ENCODE measurements around the gene RUNDC3A.
A peak's percentile ranks its signal among the peaks of the same experiment; 100 is the strongest.

RUNDC3A gene

GRCh38 chr17:44308320-44308818 is at the start of gene RUNDC3A:
Gene RUNDC3A (plus strand): TSS chr17:44308601. CDS start chr17:44308833, 232 bp downstream.
- peak; percentile 89 for DNase-seq

- DNase-seq: no peak
Measured at GRCh38 chr17:44258811-44259351, 49.5 kb upstream of the RUNDC3A start.

- DNase-seq: no peak
Measured at GRCh38 chr17:44260296-44260695, 48.1 kb upstream of the RUNDC3A start.

- no peak for DNase-seq
Measured at GRCh38 chr17:44262654-44263225, 45.7 kb upstream of the RUNDC3A start.

- no peak for DNase-seq
Measured at GRCh38 chr17:44263345-44263902, 45.0 kb upstream of the RUNDC3A start.

- DNase-seq: peak; percentile 96
Measured at GRCh38 chr17:44266402-44267164, 41.8 kb upstream of the RUNDC3A start.

- no peak for DNase-seq
Measured at GRCh38 chr17:44267165-44267455, 41.3 kb upstream of the RUNDC3A start.

- peak; percentile 69 for DNase-seq
Measured at GRCh38 chr17:44267818-44268490, 40.4 kb upstream of the RUNDC3A start, which contains the start of gene SLC4A1. Gene SLC4A1 (minus strand): TSS chr17:44268135. CDS start chr17:44262866, 5,269 bp downstream.

GRCh38 chr17:44268709-44269534 is 39.5 kb upstream of the RUNDC3A start:
- DNase-seq: no peak

GRCh38 chr17:44269535-44270240 is 38.7 kb upstream of the RUNDC3A start:
- DNase-seq: no peak

GRCh38 chr17:44272321-44272951 is 36.0 kb upstream of the RUNDC3A start:
- no peak for DNase-seq

- DNase-seq: no peak
Measured at GRCh38 chr17:44272954-44273353, 35.4 kb upstream of the RUNDC3A start.

GRCh38 chr17:44273607-44274006 is 34.8 kb upstream of the RUNDC3A start:
- DNase-seq: no peak

- no peak for DNase-seq
Measured at GRCh38 chr17:44277976-44278375, 30.4 kb upstream of the RUNDC3A start.

GRCh38 chr17:44279346-44279665 is 29.1 kb upstream of the RUNDC3A start:
- no peak for DNase-seq

- peak; percentile 79 for DNase-seq
Measured at GRCh38 chr17:44279666-44280391, 28.6 kb upstream of the RUNDC3A start.

- DNase-seq: no peak
Measured at GRCh38 chr17:44280392-44280937, 27.9 kb upstream of the RUNDC3A start.

GRCh38 chr17:44281570-44281969 is 26.8 kb upstream of the RUNDC3A start:
- peak; percentile 92 for DNase-seq

- peak; percentile 47 for DNase-seq
Measured at GRCh38 chr17:44282264-44282663, 26.1 kb upstream of the RUNDC3A start.

GRCh38 chr17:44283344-44284023 is 24.9 kb upstream of the RUNDC3A start:
- peak; percentile 95 for DNase-seq

All from hematopoietic multipotent progenitor cell treated with erythropoietin and hydrocortisone succinate and interleukin-3 and kit ligand, for 6 days (in vitro differentiated cells).